GM18517 (cell line): Measurements from ENCODE around the gene COL6A6.
"Not testable (repeated sequence)": the region's sequence is repeated elsewhere in the genome, so short reads cannot be mapped to it uniquely, and the experiment has no call there.

Experiments used
- ATAC-seq: cut with Tn5 transposase; IDR thresholded peaks from one replicate; pipeline ENCODE4 v1.9.1; 2021; ENCODE audit warnings: mild to moderate bottlenecking, moderate library complexity; ENCODE audit not compliant: unreplicated experiment

COL6A6 gene

GRCh38 chr3:130533247-130533646 is 16.3 kb downstream of the COL6A6 start:
- ATAC-seq: no peak

- no peak for ATAC-seq
Observed at GRCh38 chr3:130537673-130538304, 20.8 kb downstream of the COL6A6 start.

GRCh38 chr3:130539005-130539404 is 22.0 kb downstream of the COL6A6 start:
- no peak for ATAC-seq

GRCh38 chr3:130543322-130543721 is 26.3 kb downstream of the COL6A6 start:
- no peak for ATAC-seq

GRCh38 chr3:130546920-130547679 is 30.1 kb downstream of the COL6A6 start:
- no peak for ATAC-seq

GRCh38 chr3:130547680-130548065 is 30.7 kb downstream of the COL6A6 start:
- not testable (repeated sequence) for ATAC-seq

GRCh38 chr3:130548356-130548755 is 31.4 kb downstream of the COL6A6 start:
- ATAC-seq: no peak

- no peak for ATAC-seq
Observed at GRCh38 chr3:130557336-130558035, 40.5 kb downstream of the COL6A6 start.

GRCh38 chr3:130558366-130558765 is 41.4 kb downstream of the COL6A6 start:
- no peak for ATAC-seq

- no peak for ATAC-seq
Observed at GRCh38 chr3:130565224-130565623, 48.2 kb downstream of the COL6A6 start.
